ENCODE measurements around the gene COL23A1. TPM values are rescaled to one million over a fixed set of nuclear protein-coding genes. Genes with fewer than 3 reads are reported as not detected.

COL23A1 gene
- total RNA-seq, 4 donors from 2014 or later = 7.9 to 20.4 (median 12.0) TPM

DNA sequence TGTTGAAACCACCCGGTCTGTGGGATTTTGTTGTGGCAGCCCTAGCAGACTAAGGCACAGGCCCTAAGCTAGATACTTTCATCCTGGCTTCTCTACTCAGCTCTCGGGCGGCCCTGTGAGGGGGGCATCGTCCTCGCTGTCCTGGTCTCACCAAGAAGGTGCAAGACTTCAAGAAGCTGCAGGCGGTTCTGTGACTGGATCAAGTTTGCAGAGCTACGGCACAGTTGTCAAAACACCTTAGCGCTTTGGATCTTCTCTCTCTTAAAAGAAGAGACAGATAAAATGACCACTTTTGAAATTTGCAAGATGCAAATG, 238.2 kb downstream of the COL23A1 start:
- no peaks in the 10 kb centered on the region for H3K27me3 ChIP-seq
- peaks cover 0 to 13% (median 8%) of the 10 kb centered on the region in 4 donors for H3K4me1 ChIP-seq
- no peaks in the 10 kb centered on the region for H3K36me3 ChIP-seq
- H3K4me3 ChIP-seq = no peak overlapping the region
- H3K27ac ChIP-seq = no peak overlapping the region
- no peaks in the 10 kb centered on the region for H3K9me3 ChIP-seq
- no peak for DNase-seq (ENCODE audit: low spot score in 2 of 2)
- TF ChIP-seq POLR2A (IDR thresholded peaks at IDR 0.05) = no peak
- TF ChIP-seq, protein P1, sequence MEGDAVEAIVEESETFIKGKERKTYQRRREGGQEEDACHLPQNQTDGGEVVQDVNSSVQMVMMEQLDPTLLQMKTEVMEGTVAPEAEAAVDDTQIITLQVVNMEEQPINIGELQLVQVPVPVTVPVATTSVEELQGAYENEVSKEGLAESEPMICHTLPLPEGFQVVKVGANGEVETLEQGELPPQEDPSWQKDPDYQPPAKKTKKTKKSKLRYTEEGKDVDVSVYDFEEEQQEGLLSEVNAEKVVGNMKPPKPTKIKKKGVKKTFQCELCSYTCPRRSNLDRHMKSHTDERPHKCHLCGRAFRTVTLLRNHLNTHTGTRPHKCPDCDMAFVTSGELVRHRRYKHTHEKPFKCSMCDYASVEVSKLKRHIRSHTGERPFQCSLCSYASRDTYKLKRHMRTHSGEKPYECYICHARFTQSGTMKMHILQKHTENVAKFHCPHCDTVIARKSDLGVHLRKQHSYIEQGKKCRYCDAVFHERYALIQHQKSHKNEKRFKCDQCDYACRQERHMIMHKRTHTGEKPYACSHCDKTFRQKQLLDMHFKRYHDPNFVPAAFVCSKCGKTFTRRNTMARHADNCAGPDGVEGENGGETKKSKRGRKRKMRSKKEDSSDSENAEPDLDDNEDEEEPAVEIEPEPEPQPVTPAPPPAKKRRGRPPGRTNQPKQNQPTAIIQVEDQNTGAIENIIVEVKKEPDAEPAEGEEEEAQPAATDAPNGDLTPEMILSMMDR (IDR thresholded peaks at IDR 0.05) = no peak
- no peak for TF ChIP-seq EP300 (IDR thresholded peaks at IDR 0.05)
- WGBS, 2 donors = 92 to 93% methylated on average over 8 of the region's 8 CpGs

- peaks cover 0 to 7% (median 4%) of the 10 kb centered on the region in 4 donors for H3K4me1 ChIP-seq
- H3K27ac ChIP-seq = no peak overlapping the region
- no peak overlapping the region for H3K4me3 ChIP-seq
- DNase-seq (ENCODE audit: low spot score in 2 of 2) = no peak
- no peaks in the 10 kb centered on the region for H3K9me3 ChIP-seq
- H3K27me3 ChIP-seq = no peaks in the 10 kb centered on the region
- H3K36me3 ChIP-seq = no peaks in the 10 kb centered on the region
- TF ChIP-seq EP300 (IDR thresholded peaks at IDR 0.05) (no peak), POLR2A (IDR thresholded peaks at IDR 0.05) (no peak)
- TF ChIP-seq, protein P1 (IDR thresholded peaks at IDR 0.05) = no peak
- WGBS, 2 donors = 69 to 72% methylated on average over 18 of the region's 18 CpGs
Measured at GRCh38 chr5:178351221-178352034, 238.8 kb downstream of the COL23A1 start.

DNA sequence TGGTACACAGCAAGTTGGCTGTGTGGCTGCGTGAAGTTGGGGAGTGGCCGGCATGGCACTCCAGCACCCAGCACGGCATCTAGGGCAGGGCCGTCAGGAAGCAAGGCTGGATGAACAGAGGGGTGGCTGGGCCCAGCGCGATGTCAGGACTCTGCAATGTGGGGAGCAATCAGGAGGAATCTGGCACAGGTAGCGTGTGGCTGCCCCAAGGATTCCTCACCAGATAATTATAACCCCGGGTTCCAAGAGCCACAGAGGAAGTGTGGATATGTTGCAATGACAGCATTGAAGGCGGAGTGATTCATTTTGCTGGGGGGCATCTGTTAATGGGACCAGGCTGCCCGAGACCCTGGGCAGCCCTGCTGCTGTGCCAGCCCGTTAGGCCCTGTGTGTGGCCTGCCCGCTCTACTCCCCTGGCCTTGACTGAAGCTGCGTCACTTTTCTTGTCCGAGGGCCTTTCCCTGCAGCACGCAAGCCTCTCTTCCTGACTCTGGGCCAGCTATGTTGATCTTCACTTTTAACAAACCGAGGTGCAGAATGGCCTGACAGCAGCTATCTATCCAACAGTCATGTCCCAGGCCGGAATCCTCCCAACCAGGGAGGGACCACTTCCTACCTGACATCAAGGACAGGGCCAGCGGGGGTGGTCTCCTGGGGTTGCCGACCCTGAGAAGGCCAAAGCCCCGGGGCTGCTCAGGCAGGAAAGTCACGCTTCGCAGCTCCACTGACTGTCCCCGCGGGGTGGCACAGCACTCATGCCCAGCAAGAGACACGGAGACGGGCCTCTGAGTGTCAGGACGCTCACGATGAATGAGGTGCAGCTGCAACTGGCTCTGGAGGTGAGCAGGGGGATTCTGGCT, 239.6 kb downstream of the COL23A1 start:
- Histone ChIP-seq H3K4me3 (no peak overlapping the region), H3K4me1 (no peaks in the 10 kb centered on the region), H3K9me3 (no peaks in the 10 kb centered on the region), H3K36me3 (no peaks in the 10 kb centered on the region), H3K27me3 (no peaks in the 10 kb centered on the region), H3K27ac (no peak overlapping the region)
- WGBS, 2 donors = 78% methylated on average over 28 of the region's 28 CpGs
- TF ChIP-seq, protein P1 (IDR thresholded peaks at IDR 0.05) = no peak
- TF ChIP-seq POLR2A (IDR thresholded peaks at IDR 0.05) (no peak), EP300 (IDR thresholded peaks at IDR 0.05) (no peak)
- no peak for DNase-seq (ENCODE audit: low spot score in 2 of 2)

DNA sequence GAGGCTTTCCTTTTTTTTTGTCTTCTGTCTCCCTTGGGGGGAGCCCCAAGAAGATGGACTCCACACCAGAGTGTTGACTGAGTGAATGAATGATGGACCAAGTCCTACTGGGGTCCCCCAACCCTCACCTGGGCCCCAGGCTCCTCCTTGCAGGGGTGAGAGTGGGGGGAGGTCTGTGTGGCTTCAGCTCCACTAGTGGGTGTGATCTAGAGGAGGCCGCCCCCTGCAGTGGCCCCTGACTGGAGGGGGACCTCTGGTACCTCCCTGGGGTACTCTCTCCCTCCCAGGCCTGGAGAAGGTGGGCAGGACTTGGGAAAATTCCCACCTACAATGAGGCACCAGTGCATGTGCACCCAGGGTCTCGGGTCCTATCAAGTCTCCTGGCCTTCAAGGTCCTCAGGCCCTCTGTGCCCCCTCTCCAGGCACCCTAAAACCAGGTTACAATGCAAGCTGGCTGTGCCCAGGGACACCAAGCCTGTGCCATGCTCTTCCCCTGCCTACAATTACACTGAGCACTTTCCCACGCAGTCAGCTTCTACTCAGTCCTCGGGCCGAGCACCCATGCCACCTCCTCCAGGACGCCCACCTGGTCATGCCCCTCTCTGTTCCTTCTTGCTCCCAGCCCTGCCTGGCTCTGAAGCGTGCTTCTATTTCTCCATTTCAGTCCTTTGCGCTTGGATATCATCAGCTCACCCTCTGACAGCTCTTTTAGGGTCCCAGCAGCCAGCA, 240.4 kb downstream of the COL23A1 start:
- WGBS, 2 donors = 91 to 98% methylated on average over 8 of the region's 8 CpGs
- H3K4me3 ChIP-seq = no peak overlapping the region
- no peaks in the 10 kb centered on the region for H3K4me1 ChIP-seq
- no peaks in the 10 kb centered on the region for H3K27me3 ChIP-seq
- no peaks in the 10 kb centered on the region for H3K36me3 ChIP-seq
- H3K9me3 ChIP-seq = no peaks in the 10 kb centered on the region
- no peak for DNase-seq (ENCODE audit: low spot score in 2 of 2)
- no peak overlapping the region for H3K27ac ChIP-seq
- TF ChIP-seq EP300 (IDR thresholded peaks at IDR 0.05) (no peak), POLR2A (IDR thresholded peaks at IDR 0.05) (no peak)
- TF ChIP-seq, protein P1 (IDR thresholded peaks at IDR 0.05) = no peak

Data from tibial nerve (tissue), 4 donors.